Activated CD8-positive, alpha-beta memory T cell treated with anti-CD3 and anti-CD28 coated beads, Interleukin-2, amount 50 U/mL, for 48 hours (primary cell): ENCODE data around the gene PRDX4.
"Not testable (repeated sequence)": the region's sequence is repeated elsewhere in the genome, so short reads cannot be mapped to it uniquely, and the experiment has no call there.

Experiments used
- DNase-seq: peaks from one replicate; pipeline ENCODE4 v3.0.0-alpha.2; 2020

The PRDX4 gene

GRCh38 chrX:23667239-23668177 is at the start of gene PRDX4:
TSS of gene PRDX4 (plus strand) at chrX:23667493. CDS start at chrX:23667571, 78 bp downstream.
- peak; percentile 85 for DNase-seq

GRCh38 chrX:23621621-23622265 is 45.5 kb upstream of the PRDX4 start:
- DNase-seq: no peak

- no peak for DNase-seq
These were observed 43.5 kb upstream of the PRDX4 start for GRCh38 chrX:23623797-23624196.

- DNase-seq: no peak
These were observed 40.6 kb upstream of the PRDX4 start for GRCh38 chrX:23626651-23627050.

- no peak for DNase-seq
These were observed 39.2 kb upstream of the PRDX4 start for GRCh38 chrX:23628131-23628530.

GRCh38 chrX:23631136-23631535 is 36.2 kb upstream of the PRDX4 start:
- no peak for DNase-seq

GRCh38 chrX:23633834-23634580 is 33.3 kb upstream of the PRDX4 start:
- no peak for DNase-seq

DNA sequence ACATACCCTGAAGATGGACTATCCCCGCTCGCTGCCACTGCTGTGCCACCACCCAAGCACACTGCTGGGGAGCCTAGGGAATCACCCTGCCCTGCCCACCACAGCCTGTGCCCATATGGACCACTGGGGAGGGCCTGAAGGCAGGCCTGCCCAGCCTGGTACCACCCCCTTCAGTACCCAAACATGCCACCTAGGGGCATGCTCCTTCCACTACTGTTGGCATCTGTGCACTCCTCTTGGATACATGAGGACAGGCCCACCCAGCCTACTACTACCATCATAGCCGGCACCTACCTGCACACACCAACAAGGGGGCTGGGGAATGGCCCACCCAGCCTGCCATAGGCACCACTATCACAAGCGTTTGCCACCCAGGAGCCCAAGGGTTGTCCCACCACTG is 30.1 kb upstream of the PRDX4 start:
- DNase-seq: no peak

GRCh38 chrX:23643020-23643419 is 24.3 kb upstream of the PRDX4 start:
- no peak for DNase-seq

DNA sequence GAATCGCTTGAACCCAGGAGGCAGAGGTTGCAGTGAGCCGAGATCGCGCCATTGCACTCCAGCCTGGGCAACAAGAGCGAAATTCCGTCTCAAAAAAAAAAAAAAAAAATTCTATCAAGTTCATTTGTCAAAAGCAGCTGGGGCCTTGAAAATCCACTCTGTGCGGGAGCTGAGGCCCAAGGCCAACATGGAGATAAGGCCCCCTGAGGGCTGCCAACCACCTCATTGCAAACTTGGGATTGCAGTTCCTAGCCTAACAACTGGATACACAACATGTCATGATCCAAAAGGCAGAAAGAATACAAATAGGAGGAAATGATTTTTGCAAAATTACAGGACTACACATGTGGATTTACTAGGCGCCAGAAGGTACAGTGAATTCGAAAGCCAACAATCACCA is 22.5 kb upstream of the PRDX4 start:
- DNase-seq: no peak

DNA sequence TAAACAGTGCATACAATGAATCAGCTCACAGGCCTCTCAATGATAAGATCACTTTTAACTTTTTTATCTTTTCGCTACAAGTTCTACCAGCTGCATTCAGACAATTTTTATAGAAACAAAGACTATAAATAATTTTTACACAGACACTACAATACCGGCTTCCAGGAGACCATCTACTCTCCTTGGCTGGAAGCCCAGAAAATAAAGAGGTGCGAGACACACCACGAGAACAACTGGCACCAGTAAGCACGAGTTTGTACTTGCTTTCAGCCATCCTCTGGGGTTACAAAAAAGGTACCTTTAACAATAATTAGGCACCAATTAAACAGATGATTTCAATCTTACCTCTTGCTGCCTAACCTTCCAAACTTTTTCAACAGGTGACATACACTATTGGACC is 11.2 kb upstream of the PRDX4 start:
- no peak for DNase-seq

- no peak for DNase-seq
These were observed 10.6 kb upstream of the PRDX4 start for GRCh38 chrX:23656684-23657083.

GRCh38 chrX:23659339-23659738 is 8.0 kb upstream of the PRDX4 start:
- DNase-seq: no peak

DNA sequence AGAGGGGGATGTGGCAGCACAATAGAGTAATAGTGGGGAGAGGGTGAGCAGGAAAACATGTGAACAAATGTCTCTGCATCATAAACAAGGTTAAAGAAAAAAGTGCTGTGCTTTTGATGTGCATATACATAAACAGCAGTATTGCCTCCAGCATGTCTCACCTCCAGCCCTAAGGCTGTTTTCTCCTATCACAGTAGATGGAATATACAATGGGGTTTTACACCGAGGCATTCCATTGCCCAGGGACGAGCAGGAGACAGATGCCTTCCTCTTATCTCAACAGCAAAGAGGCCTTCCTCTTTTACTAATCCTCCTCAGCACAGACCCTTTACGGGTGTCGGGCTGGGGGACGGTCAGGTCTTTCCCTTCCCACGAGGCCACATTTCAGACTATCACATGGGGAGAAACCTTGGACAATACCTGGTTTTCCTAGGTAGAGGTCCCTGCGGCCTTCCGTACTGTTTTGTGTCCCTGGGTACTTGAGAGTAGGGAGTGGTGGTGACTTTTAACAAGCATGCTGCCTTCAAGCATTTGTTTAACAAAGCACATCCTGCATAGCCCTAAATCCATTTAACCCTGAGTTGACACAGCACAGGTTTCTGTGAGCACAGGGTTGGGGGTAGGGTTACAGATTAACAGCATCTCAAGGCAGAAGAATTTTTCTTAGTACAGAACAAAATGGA is 7.1 kb upstream of the PRDX4 start:
- DNase-seq: not testable (repeated sequence)

- DNase-seq: no peak
These were observed 6.5 kb upstream of the PRDX4 start for GRCh38 chrX:23660766-23661132.

- no peak for DNase-seq
These were observed 5.6 kb upstream of the PRDX4 start for GRCh38 chrX:23661671-23662070.

DNA sequence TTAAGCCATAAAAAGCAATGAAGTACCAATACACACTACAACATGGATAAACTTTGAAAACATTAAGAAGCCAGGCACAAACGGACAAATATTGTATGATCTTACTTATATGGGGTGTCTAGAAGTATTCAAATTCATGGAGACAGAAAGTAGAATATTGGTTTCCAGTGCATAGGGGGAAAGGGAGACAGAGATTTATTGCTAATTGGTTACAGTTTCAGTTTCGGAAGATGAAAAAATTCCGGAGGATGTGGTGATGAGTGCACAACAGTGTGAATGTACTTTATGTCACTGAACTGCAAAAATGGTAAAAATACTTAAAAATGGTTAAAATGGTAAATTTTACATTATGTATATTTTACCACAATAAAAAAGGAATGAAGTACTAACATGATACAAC is 5.1 kb upstream of the PRDX4 start:
- no peak for DNase-seq

- DNase-seq: no peak
These were observed 4.4 kb upstream of the PRDX4 start for GRCh38 chrX:23662853-23663252.

DNA sequence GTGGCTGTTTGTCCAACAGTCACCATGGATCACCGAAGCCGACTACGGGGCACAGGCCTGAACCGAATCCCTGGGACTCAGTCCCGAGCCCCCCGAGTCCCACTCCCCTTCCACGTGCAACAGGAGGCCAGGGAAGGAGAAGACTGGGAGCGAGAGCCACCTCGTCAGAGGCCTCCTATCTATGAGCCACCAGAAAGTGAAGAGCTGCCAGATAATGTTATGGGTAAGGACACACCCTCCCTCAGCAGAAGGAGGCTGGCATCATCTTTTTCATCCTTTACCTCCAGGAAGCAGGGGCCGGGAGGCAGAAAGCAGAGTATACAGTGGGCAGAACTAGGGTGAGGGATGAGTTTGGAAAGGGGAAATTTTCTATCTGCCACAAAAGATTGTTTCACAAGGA is 2.8 kb upstream of the PRDX4 start:
- DNase-seq: no peak

GRCh38 chrX:23666282-23666681 is 1.0 kb upstream of the PRDX4 start:
- no peak for DNase-seq

GRCh38 chrX:23668335-23668734 is 1.0 kb downstream of the PRDX4 start:
- DNase-seq: no peak

- DNase-seq: no peak
These were observed 3.2 kb downstream of the PRDX4 start for GRCh38 chrX:23670528-23670927.

- no peak for DNase-seq
These were observed 5.8 kb downstream of the PRDX4 start for GRCh38 chrX:23673108-23673507.
